ENCODE measurements around the gene HBA2.
"Not testable (repeated sequence)": the region's sequence is repeated elsewhere in the genome, so short reads cannot be mapped to it uniquely, and the experiment has no call there.

The HBA2 gene

GRCh38 chr16:192686-193085 lies 20.0 kb downstream of the HBA2 start:
- H3K36me3 ChIP-seq (ENCODE audit: control insufficient read depth, insufficient read depth, low read length) = peaks cover 63% of the 10 kb centered on the region
- H3K4me1 ChIP-seq (ENCODE audit: control insufficient read depth, insufficient read depth, low read length) = no peaks in the 10 kb centered on the region
- no peak overlapping the region for H3K4me3 ChIP-seq (ENCODE audit: insufficient read depth, low read depth, low read length)
- H3K9me3 ChIP-seq (ENCODE audit: control insufficient read depth, low read length) = no peaks in the 10 kb centered on the region
- no peak overlapping the region for H3K27ac ChIP-seq (ENCODE audit: insufficient read depth, low read depth, low read length, poor library complexity, severe bottlenecking)
- 94 to 96% methylated on average over 9 to 11 of the region's 11 CpGs for WGBS, 2 experiments
- no peaks in the 10 kb centered on the region for H3K27me3 ChIP-seq (ENCODE audit: control insufficient read depth, insufficient read depth, low read length, poor library complexity, severe bottlenecking)

GRCh38 chr16:193441-193840 lies 20.8 kb downstream of the HBA2 start:
- Histone ChIP-seq H3K4me1 (ENCODE audit: control insufficient read depth, insufficient read depth, low read length) (no peaks in the 10 kb centered on the region), H3K27ac (ENCODE audit: insufficient read depth, low read depth, low read length, poor library complexity, severe bottlenecking) (no peak overlapping the region), H3K27me3 (ENCODE audit: control insufficient read depth, insufficient read depth, low read length, poor library complexity, severe bottlenecking) (no peaks in the 10 kb centered on the region), H3K4me3 (ENCODE audit: insufficient read depth, low read depth, low read length) (no peak overlapping the region), H3K9me3 (ENCODE audit: control insufficient read depth, low read length) (no peaks in the 10 kb centered on the region), H3K36me3 (ENCODE audit: control insufficient read depth, insufficient read depth, low read length) (peaks cover 67% of the 10 kb centered on the region)
- 94 to 95% methylated on average over 15 of the region's 15 CpGs for WGBS, 2 experiments

- 93 to 94% methylated on average over 6 of the region's 6 CpGs for WGBS, 2 experiments
- no peaks in the 10 kb centered on the region for H3K4me1 ChIP-seq (ENCODE audit: control insufficient read depth, insufficient read depth, low read length)
- H3K36me3 ChIP-seq (ENCODE audit: control insufficient read depth, insufficient read depth, low read length) = peaks cover 65% of the 10 kb centered on the region
- H3K27ac ChIP-seq (ENCODE audit: insufficient read depth, low read depth, low read length, poor library complexity, severe bottlenecking) = no peak overlapping the region
- no peaks in the 10 kb centered on the region for H3K27me3 ChIP-seq (ENCODE audit: control insufficient read depth, insufficient read depth, low read length, poor library complexity, severe bottlenecking)
- H3K9me3 ChIP-seq (ENCODE audit: control insufficient read depth, low read length) = no peaks in the 10 kb centered on the region
- no peak overlapping the region for H3K4me3 ChIP-seq (ENCODE audit: insufficient read depth, low read depth, low read length)
These were observed 21.8 kb downstream of the HBA2 start for GRCh38 chr16:194516-194915.

DNA sequence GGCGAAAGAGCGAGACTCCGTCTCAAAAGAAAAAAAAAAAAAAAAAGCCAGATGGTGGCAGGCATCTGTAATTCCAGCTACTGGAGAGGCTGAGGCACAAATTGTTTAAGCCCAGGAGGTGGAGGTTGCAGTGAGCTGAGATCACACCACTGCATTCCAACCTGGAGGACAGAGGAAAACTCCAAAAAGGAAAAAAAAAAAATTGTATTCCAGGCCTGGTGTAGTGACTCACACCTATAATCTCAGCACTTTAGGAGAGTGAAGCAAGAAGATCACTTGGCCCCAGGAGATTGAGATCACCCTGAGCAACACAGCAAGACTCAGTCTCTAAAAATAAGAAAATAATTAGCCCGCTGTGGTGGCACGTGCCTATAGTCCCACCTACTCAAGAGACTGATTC lies 27.7 kb downstream of the HBA2 start:
- Histone ChIP-seq H3K27me3 (ENCODE audit: control insufficient read depth, insufficient read depth, low read length, poor library complexity, severe bottlenecking) (no peaks in the 10 kb centered on the region), H3K4me1 (ENCODE audit: control insufficient read depth, insufficient read depth, low read length) (no peaks in the 10 kb centered on the region), H3K9me3 (ENCODE audit: control insufficient read depth, low read length) (no peaks in the 10 kb centered on the region), H3K27ac (ENCODE audit: insufficient read depth, low read depth, low read length, poor library complexity, severe bottlenecking) (no peak overlapping the region), H3K36me3 (ENCODE audit: control insufficient read depth, insufficient read depth, low read length) (peaks cover 69% of the 10 kb centered on the region), H3K4me3 (ENCODE audit: insufficient read depth, low read depth, low read length) (no peak overlapping the region)
- WGBS, 2 experiments = 94 to 95% methylated on average over 5 of the region's 5 CpGs

DNA sequence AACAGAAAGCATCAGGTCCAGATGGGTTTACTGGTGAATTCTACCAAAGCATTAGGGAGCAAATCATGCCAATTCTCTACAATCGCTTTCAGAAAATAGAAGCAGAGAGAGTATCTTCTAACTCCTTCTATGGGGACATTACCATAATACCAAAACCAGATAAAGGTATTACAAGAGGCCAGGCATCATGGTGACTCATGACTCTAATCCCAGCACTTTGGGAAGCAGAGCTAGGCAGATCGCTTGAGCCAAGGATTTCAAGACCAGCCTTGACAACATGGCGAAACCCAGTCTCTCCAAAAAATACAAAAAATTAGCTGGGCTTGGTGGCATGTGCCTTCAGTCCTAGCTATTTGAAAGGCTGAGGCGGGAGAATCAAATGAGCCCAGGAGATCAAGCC lies 30.6 kb downstream of the HBA2 start:
- H3K9me3 ChIP-seq (ENCODE audit: control insufficient read depth, low read length) = no peaks in the 10 kb centered on the region
- no peak overlapping the region for H3K4me3 ChIP-seq (ENCODE audit: insufficient read depth, low read depth, low read length)
- WGBS, 2 experiments = 93% methylated on average over 4 of the region's 4 CpGs
- H3K4me1 ChIP-seq (ENCODE audit: control insufficient read depth, insufficient read depth, low read length) = no peaks in the 10 kb centered on the region
- H3K27ac ChIP-seq (ENCODE audit: insufficient read depth, low read depth, low read length, poor library complexity, severe bottlenecking) = no peak overlapping the region
- H3K36me3 ChIP-seq (ENCODE audit: control insufficient read depth, insufficient read depth, low read length) = peaks cover 78% of the 10 kb centered on the region
- H3K27me3 ChIP-seq (ENCODE audit: control insufficient read depth, insufficient read depth, low read length, poor library complexity, severe bottlenecking) = no peaks in the 10 kb centered on the region

GRCh38 chr16:204046-204445 lies 31.4 kb downstream of the HBA2 start:
- WGBS, 2 experiments = 94 to 95% methylated on average over 9 of the region's 9 CpGs
- peaks cover 77% of the 10 kb centered on the region for H3K36me3 ChIP-seq (ENCODE audit: control insufficient read depth, insufficient read depth, low read length)

DNA sequence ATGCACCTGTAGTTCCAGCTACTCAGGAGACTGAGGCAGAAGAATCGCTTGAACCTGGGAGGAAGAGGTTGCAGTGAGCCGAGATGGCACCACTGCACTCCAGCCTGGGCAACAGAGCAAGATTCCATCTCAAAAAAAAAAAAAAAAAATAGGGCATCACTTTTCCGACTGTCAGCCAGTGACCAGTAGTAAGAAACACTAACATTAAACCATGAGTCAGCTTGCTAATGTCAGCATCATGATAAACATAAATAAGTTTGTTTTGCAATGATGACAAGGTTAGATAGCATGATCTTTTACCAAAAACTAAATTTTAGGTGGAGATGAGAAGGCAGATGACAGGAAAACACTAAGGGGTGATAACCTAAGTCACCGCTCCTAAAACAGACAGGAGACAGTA lies 36.7 kb downstream of the HBA2 start:
- not testable (repeated sequence) for H3K27ac ChIP-seq (ENCODE audit: insufficient read depth, low read depth, low read length, poor library complexity, severe bottlenecking); H3K27me3 ChIP-seq (ENCODE audit: control insufficient read depth, insufficient read depth, low read length, poor library complexity, severe bottlenecking); H3K4me1 ChIP-seq (ENCODE audit: control insufficient read depth, insufficient read depth, low read length); H3K4me3 ChIP-seq (ENCODE audit: insufficient read depth, low read depth, low read length); H3K9me3 ChIP-seq (ENCODE audit: control insufficient read depth, low read length)
- 93 to 95% methylated on average over 3 of the region's 4 CpGs for WGBS, 2 experiments
- H3K36me3 ChIP-seq (ENCODE audit: control insufficient read depth, insufficient read depth, low read length) = peaks cover 44% of the 10 kb centered on the region

More at GRCh38 chr16:204046-204445, 31.4 kb downstream of the HBA2 start:
- not testable (repeated sequence) for H3K27me3 ChIP-seq (ENCODE audit: control insufficient read depth, insufficient read depth, low read length, poor library complexity, severe bottlenecking); H3K27ac ChIP-seq (ENCODE audit: insufficient read depth, low read depth, low read length, poor library complexity, severe bottlenecking); H3K4me3 ChIP-seq (ENCODE audit: insufficient read depth, low read depth, low read length); H3K9me3 ChIP-seq (ENCODE audit: control insufficient read depth, low read length); H3K4me1 ChIP-seq (ENCODE audit: control insufficient read depth, insufficient read depth, low read length)

DNA sequence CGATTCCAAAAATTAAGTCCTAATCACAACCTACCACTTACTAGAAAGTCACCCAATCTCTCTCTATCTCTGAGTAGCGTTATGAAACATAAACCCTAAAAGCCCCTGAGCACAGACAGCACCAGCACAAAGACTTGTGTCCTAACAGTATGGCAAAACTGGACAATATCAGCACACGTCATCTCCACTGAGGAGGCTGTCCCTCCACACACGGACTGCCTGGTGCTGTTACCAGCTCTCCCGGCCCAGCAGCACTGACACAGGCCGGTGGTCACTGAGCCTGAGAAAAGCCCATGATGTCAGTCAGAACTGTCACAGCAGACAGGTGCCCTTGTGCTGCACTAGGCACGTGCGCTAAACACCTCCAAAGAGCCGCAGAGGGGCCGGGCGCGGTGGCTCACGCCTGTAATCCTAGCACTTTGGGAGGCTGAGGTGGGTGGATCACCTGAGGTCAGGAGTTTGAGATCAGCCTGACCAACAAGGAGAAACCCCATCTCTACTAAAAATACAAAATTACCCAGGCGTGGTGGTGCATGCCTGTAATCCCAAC lies 39.0 kb downstream of the HBA2 start:
- not testable (repeated sequence) for H3K9me3 ChIP-seq (ENCODE audit: control insufficient read depth, low read length); H3K27ac ChIP-seq (ENCODE audit: insufficient read depth, low read depth, low read length, poor library complexity, severe bottlenecking); H3K27me3 ChIP-seq (ENCODE audit: control insufficient read depth, insufficient read depth, low read length, poor library complexity, severe bottlenecking); H3K4me1 ChIP-seq (ENCODE audit: control insufficient read depth, insufficient read depth, low read length); H3K4me3 ChIP-seq (ENCODE audit: insufficient read depth, low read depth, low read length)
- H3K36me3 ChIP-seq (ENCODE audit: control insufficient read depth, insufficient read depth, low read length) = peaks cover 42% of the 10 kb centered on the region
- WGBS, 2 experiments = 94 to 95% methylated on average over 14 of the region's 14 CpGs

- no peak overlapping the region for H3K4me3 ChIP-seq (ENCODE audit: insufficient read depth, low read depth, low read length)
- H3K36me3 ChIP-seq (ENCODE audit: control insufficient read depth, insufficient read depth, low read length) = peaks cover 41% of the 10 kb centered on the region
- no peak overlapping the region for H3K27ac ChIP-seq (ENCODE audit: insufficient read depth, low read depth, low read length, poor library complexity, severe bottlenecking)
- no peaks in the 10 kb centered on the region for H3K4me1 ChIP-seq (ENCODE audit: control insufficient read depth, insufficient read depth, low read length)
- 95 to 97% methylated on average over 3 of the region's 3 CpGs for WGBS, 2 experiments
- no peaks in the 10 kb centered on the region for H3K27me3 ChIP-seq (ENCODE audit: control insufficient read depth, insufficient read depth, low read length, poor library complexity, severe bottlenecking)
- no peaks in the 10 kb centered on the region for H3K9me3 ChIP-seq (ENCODE audit: control insufficient read depth, low read length)
These were observed 40.3 kb downstream of the HBA2 start for GRCh38 chr16:212999-213398.

DNA sequence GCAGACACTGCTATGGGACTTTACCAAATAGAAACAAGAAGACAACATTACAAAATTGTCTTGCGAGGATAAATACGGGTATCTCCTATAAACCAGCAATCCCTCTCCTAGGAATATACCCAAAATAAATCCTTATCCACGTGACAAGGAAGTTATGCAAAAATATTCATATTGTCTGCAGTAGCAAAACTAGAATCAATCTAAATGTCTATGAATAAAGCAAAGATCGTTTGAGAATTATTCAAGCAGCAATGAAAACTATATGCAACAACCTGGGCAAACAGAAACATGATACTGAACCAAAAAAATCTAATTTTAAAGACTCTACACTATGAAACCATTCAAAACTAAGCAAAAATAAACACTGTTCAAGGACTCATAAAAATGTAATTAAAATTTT lies 47.3 kb downstream of the HBA2 start:
- H3K9me3 ChIP-seq (ENCODE audit: control insufficient read depth, low read length) = no peaks in the 10 kb centered on the region

More for the DNA sequence above, 47.3 kb downstream of the HBA2 start:
- Histone ChIP-seq H3K4me3 (ENCODE audit: insufficient read depth, low read depth, low read length) (no peak overlapping the region), H3K36me3 (ENCODE audit: control insufficient read depth, insufficient read depth, low read length) (peaks cover 66% of the 10 kb centered on the region), H3K27ac (ENCODE audit: insufficient read depth, low read depth, low read length, poor library complexity, severe bottlenecking) (no peak overlapping the region), H3K27me3 (ENCODE audit: control insufficient read depth, insufficient read depth, low read length, poor library complexity, severe bottlenecking) (no peaks in the 10 kb centered on the region), H3K4me1 (ENCODE audit: control insufficient read depth, insufficient read depth, low read length) (no peaks in the 10 kb centered on the region)
- WGBS, 2 experiments = 97 to 99% methylated on average over 4 of the region's 4 CpGs
